K562 (cell line): ENCODE results near the gene PEX10. TPM values are rescaled to one million over a fixed set of nuclear protein-coding genes. Genes with fewer than 3 reads are reported as not detected.

Source experiments
- ATAC-seq: fragments of 200-7000 bp; cut with Tn5 transposase; 3 replicates; pipeline ENCODE4 v1.9.1; 2020; ENCODE audit warnings: moderate library complexity
- BruUV-seq: library from RNA; stranded (reverse); fragments of 400-500 nt; replicated peaks from 2 replicates; lab custom pipeline; 2021; lab: Mats Ljungman, UMichigan
- CTCF ChIA-PET: fragments of 300-600 bp; formaldehyde crosslinking; extraction: SDS; loops from one replicate; lab custom pipeline; 2021; ENCODE audit warnings: low intra/inter-chr PET ratio; lab: Yijun Ruan, JAX
- POLR2A ChIA-PET: fragments of 300-600, 350-650 bp; sonication (Branson Sonifier 250); formaldehyde crosslinking; extraction: SDS; loops from one replicate; lab custom pipeline; 2021; ENCODE audit warnings: antibody characterized with exemption, inconsistent platforms; lab: Yijun Ruan, JAX
- DNase-seq, 4 experiments: peaks; one replicate each; pipeline versions ENCODE4 v3.0.0 to v3.0.0-alpha.2; 2011 to 2018; ENCODE audit warnings: low spot score in 3 of 4, mixed read lengths in 3 of 4; ENCODE audit errors: extremely low read depth in 1 of 4
- FAIRE-seq: peaks from 2 replicates; lab custom pipeline; 2011; peaks lifted over from hg19 to GRCh38; lab: Jason Lieb, UNC
- H2AFZ ChIP-seq: 2 replicates; pipeline ENCODE4 v1.6.0; 2011; ENCODE audit warnings: low read depth, low read length, control low read depth, inconsistent platforms
- H3K27ac ChIP-seq: fragments of 200-600 bp; 3 replicates; pipeline ENCODE4 v1.8.0; 2011; ENCODE audit warnings: low read depth, mild to moderate bottlenecking, control low read depth, inconsistent platforms, low read length, moderate library complexity, mixed read lengths; ENCODE audit errors: extremely low read depth
- H3K27me3 ChIP-seq, 2 experiments: fragments of 300-600 bp in 1 of 2; 2 replicates in 1 of 2; 3 replicates in 1 of 2; pipeline versions ENCODE4 v1.6.0 to v1.8.0; 2011; ENCODE audit warnings: inconsistent platforms in 2 of 2, low read length in 2 of 2, mild to moderate bottlenecking in 1 of 2, mixed read lengths in 1 of 2, moderate library complexity in 1 of 2; ENCODE audit not compliant: control insufficient read depth in 2 of 2, insufficient read depth in 2 of 2
- H3K36me3 ChIP-seq: fragments of 300-600 bp; 3 replicates; pipeline ENCODE4 v1.8.0; 2011; ENCODE audit warnings: mild to moderate bottlenecking, low read length, inconsistent platforms; ENCODE audit not compliant: control insufficient read depth, insufficient read depth
- H3K4me1 ChIP-seq, 2 experiments: fragments of 200-600 bp in 1 of 2; replicated peaks in 1 of 2; 2 replicates in 1 of 2; 3 replicates in 1 of 2; pipeline versions ENCODE4 v1.5.1 to v1.8.0; 2011; ENCODE audit warnings: inconsistent platforms in 2 of 2, low read length in 2 of 2, mild to moderate bottlenecking in 1 of 2, mixed read lengths in 1 of 2, moderate library complexity in 1 of 2; ENCODE audit not compliant: control insufficient read depth in 2 of 2, insufficient read depth in 2 of 2
- H3K4me2 ChIP-seq: 2 replicates; pipeline ENCODE4 v1.6.1; 2011; ENCODE audit warnings: low read length, control low read depth, inconsistent platforms, mixed read lengths; ENCODE audit not compliant: insufficient read depth
- H3K4me3 ChIP-seq: fragments of 200-600 bp; sonication (generic), shearing (Covaris generic); 2 replicates; pipeline ENCODE4 v1.5.1; 2016; ENCODE audit warnings: control low read depth, inconsistent platforms
- H3K79me2 ChIP-seq: fragments of 200-600 bp; 3 replicates; pipeline ENCODE4 v1.8.0; 2011; ENCODE audit warnings: low read length, inconsistent platforms; ENCODE audit not compliant: control insufficient read depth, insufficient read depth
- H3K9ac ChIP-seq, 2 experiments: 2 replicates each; pipeline versions ENCODE4 v1.6.0 to v1.6.1; 2011; ENCODE audit warnings: low read depth in 2 of 2, low read length in 2 of 2, control low read depth in 1 of 2, inconsistent platforms in 1 of 2, mild to moderate bottlenecking in 1 of 2, mixed read lengths in 1 of 2; ENCODE audit not compliant: insufficient read depth in 1 of 2
- H3K9me1 ChIP-seq: one replicate; pipeline ENCODE4 v1.6.0; 2011; ENCODE audit warnings: inconsistent platforms, mild to moderate bottlenecking, low read length, moderate library complexity; ENCODE audit not compliant: control insufficient read depth, insufficient read depth
- H3K9me3 ChIP-seq: replicated peaks from 2 replicates; pipeline ENCODE4 v1.5.1; 2011; ENCODE audit warnings: low read depth, low read length, inconsistent platforms; ENCODE audit not compliant: control insufficient read depth, insufficient read depth
- H4K20me1 ChIP-seq: replicated peaks from 2 replicates; pipeline ENCODE4 v1.6.1; 2011; ENCODE audit warnings: low read length, inconsistent platforms, mixed read lengths; ENCODE audit not compliant: control insufficient read depth, insufficient read depth
- BCL6 ChIP-seq: fragments of 250-450 bp; sonication (Bioruptor Pico); IDR thresholded peaks from 2 replicates; pipeline ENCODE4 v1.4.0; 2020
- FOXA1 ChIP-seq: fragments of 450-650 bp; IDR thresholded peaks from 2 replicates; pipeline ENCODE4 v1.6.1; 2016; ENCODE audit warnings: mild to moderate bottlenecking, borderline replicate concordance
- RBM17 ChIP-seq: fragments of 200-400 bp; formaldehyde crosslinking; IDR thresholded peaks from 2 replicates; pipeline ENCODE4 v1.6.1; 2017; ENCODE audit warnings: low read depth, mild to moderate bottlenecking, low read length, borderline replicate concordance
- WGBS: fragments of 100-300 bp; shearing (Covaris generic); methylation state at CpG from one replicate; pipeline ENCODE4 v1.1.6; 2016; ENCODE audit warnings: low coverage, mixed read lengths; ENCODE audit not compliant: insufficient coverage; ENCODE audit errors: missing lambda C conversion rate; 5-methylcytosine and 5-hydroxymethylcytosine counted together
- in situ Hi-C: fragments of 300-500 bp; cut with MboI; formaldehyde crosslinking; loops from 4 replicates; pipeline ENCODE4 v1.15.0; 2018; ENCODE audit warnings: inconsistent platforms, mixed read lengths
- intact Hi-C: fragments of 100-400 bp; cut with micrococcal nuclease; formaldehyde crosslinking; loops from 2 replicates; pipeline ENCODE4 v1.14.2; 2022
- polyA plus RNA-seq, 8 experiments: library from polyadenylated mRNA; depleted of rRNA in 4 of 8; stranded (reverse) in 5 of 8; unstranded in 3 of 8; fragments of >200 nt; fragmentation: Nextera tagmentation in 2 of 8; fragmentation: Illumina TruSeq in 1 of 8; extraction: Ambion mirVana in 2 of 8; extraction: Trizol in 1 of 8; gene quantifications; 2 replicates each; pipeline versions ENCODE4 v1.2.1 to v1.2.3, GENCODE V29; 2011 to 2014; ENCODE audit warnings: inconsistent platforms in 1 of 8, missing spikeins in 1 of 8
- total RNA-seq, 7 experiments: library from RNA; depleted of rRNA in 6 of 7; stranded (reverse); fragments of >200 nt in 6 of 7; fragmentation: Illumina TruSeq in 2 of 7; extraction: Trizol in 2 of 7; gene quantifications; 2 replicates each; pipeline versions ENCODE4 v1.2.1 to v1.2.3, GENCODE V29; 2011 to 2021; ENCODE audit warnings: low replicate concordance in 1 of 7
- TF ChIP-seq, protein P1 (sequence below), 3 experiments: fragments of 200-800 bp in 1 of 3; sonication (Bioruptor generic) in 1 of 3; sonication (generic) in 1 of 3; formaldehyde crosslinking in 1 of 3; IDR thresholded peaks; 2 replicates each; pipeline versions ENCODE4 v1.6.1 to v1.8.0; 2016 to 2022; ENCODE audit warnings: mild to moderate bottlenecking in 2 of 3, missing compliant biosample characterization in 2 of 3, missing genetic modification characterization in 2 of 3, missing genetic modification reagents in 1 of 3
- TF ChIP-seq, protein P2 (sequence below): fragments of 250-450 bp; sonication (Bioruptor Pico); IDR thresholded peaks from 2 replicates; pipeline ENCODE4 v1.8.0; 2022; ENCODE audit warnings: inconsistent platforms, mild to moderate bottlenecking, moderate library complexity, borderline replicate concordance
- TF ChIP-seq, protein P3 (sequence below), 2 experiments: IDR thresholded peaks; 2 replicates each; pipeline ENCODE4 v1.6.1; 2012; ENCODE audit warnings: improper control_type of control experiment in 2 of 2, low read depth in 2 of 2, low read length in 2 of 2, borderline replicate concordance in 1 of 2
- TF ChIP-seq, protein P4 (sequence below): fragments of 250-450 bp; sonication (Bioruptor Pico); IDR thresholded peaks from 2 replicates; pipeline ENCODE4 v1.4.0; 2020; ENCODE audit warnings: borderline replicate concordance

PEX10 gene
- total and polyA plus RNA-seq, 9 of the 15 experiments (the other 6 are each of a cell fraction or from before 2014, with no cell fraction given): 0.03 to 26.2 (median 8.7) TPM

DNA sequence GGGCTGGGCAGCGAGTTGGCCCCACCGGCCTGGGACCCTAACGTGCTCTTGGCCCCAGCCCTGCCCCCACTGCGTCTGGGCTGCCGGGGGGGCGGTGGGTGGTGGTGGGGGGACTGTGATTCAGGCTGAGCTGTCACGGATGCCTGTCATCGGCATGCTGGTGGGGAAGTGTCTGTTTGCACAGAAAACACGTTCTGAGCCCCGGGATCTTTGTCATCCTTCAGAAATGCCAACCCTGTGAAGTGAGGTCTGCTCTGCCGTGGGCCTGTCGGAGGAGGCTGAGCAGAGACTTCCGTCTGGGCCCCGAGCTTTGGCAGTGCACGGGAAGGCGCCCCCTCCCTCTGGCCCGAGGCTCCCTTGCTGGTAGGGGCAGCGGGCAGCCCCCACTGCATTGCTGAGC lies 39.4 kb upstream of the PEX10 start:
- no peak for DNase-seq
- Histone ChIP-seq H4K20me1 (peaks cover 8% of the 10 kb centered on the region), H3K4me2 (no peak overlapping the region), H3K36me3 (no peaks in the 10 kb centered on the region), H3K27ac (no peak overlapping the region), H3K9me1 (no peaks in the 10 kb centered on the region), H3K79me2 (no peaks in the 10 kb centered on the region), H3K4me3 (no peak overlapping the region), H3K9ac (no peak overlapping the region), H3K9me3 (no peaks in the 10 kb centered on the region), H2AFZ (no peak overlapping the region), H3K4me1 (peaks cover 0 to 74% of the 10 kb centered on the region in 2 experiments; a peak in 3 of 5 replicates), H3K27me3 (peaks cover 21 to 75% of the 10 kb centered on the region in 2 experiments; a peak in 3 of 5 replicates)
- intact Hi-C loops (no loop called here), in situ Hi-C loops (no loop called here)
- CTCF ChIA-PET: no interaction called here
- no peak for FAIRE-seq
- BruUV-seq: no TSS peak
- no peak for ATAC-seq
- 0% methylated on average over 9 of the region's 18 CpGs for WGBS
- POLR2A ChIA-PET: interaction anchor here (0.6 to 0.7 kb wide), 2 partner anchors 70 to 572 kb away, joined by 3 read pairs; no protein-coding TSS in a partner anchor
- TF ChIP-seq, protein P1, sequence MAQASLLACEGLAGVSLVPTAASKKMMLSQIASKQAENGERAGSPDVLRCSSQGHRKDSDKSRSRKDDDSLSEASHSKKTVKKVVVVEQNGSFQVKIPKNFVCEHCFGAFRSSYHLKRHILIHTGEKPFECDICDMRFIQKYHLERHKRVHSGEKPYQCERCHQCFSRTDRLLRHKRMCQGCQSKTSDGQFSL (CRISPR knock-in tag; IDR thresholded peaks at IDR 0.05): no peak
- TF ChIP-seq, protein P1 (tag; IDR thresholded peaks at IDR 0.05): no peak
- TF ChIP-seq BCL6 (CRISPR knock-in tag): no peak
- TF ChIP-seq, protein P2, sequence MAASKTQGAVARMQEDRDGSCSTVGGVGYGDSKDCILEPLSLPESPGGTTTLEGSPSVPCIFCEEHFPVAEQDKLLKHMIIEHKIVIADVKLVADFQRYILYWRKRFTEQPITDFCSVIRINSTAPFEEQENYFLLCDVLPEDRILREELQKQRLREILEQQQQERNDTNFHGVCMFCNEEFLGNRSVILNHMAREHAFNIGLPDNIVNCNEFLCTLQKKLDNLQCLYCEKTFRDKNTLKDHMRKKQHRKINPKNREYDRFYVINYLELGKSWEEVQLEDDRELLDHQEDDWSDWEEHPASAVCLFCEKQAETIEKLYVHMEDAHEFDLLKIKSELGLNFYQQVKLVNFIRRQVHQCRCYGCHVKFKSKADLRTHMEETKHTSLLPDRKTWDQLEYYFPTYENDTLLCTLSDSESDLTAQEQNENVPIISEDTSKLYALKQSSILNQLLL (CRISPR knock-in tag): no peak
- TF ChIP-seq, protein P3, sequence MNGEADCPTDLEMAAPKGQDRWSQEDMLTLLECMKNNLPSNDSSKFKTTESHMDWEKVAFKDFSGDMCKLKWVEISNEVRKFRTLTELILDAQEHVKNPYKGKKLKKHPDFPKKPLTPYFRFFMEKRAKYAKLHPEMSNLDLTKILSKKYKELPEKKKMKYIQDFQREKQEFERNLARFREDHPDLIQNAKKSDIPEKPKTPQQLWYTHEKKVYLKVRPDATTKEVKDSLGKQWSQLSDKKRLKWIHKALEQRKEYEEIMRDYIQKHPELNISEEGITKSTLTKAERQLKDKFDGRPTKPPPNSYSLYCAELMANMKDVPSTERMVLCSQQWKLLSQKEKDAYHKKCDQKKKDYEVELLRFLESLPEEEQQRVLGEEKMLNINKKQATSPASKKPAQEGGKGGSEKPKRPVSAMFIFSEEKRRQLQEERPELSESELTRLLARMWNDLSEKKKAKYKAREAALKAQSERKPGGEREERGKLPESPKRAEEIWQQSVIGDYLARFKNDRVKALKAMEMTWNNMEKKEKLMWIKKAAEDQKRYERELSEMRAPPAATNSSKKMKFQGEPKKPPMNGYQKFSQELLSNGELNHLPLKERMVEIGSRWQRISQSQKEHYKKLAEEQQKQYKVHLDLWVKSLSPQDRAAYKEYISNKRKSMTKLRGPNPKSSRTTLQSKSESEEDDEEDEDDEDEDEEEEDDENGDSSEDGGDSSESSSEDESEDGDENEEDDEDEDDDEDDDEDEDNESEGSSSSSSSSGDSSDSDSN (IDR thresholded peaks at IDR 0.05; ENCODE audit: borderline replicate concordance in 1 of 2, low read depth in 2 of 2, low read length in 2 of 2): 0 out of 4 replicates have a peak, but pooled peaks of 1 of the 2 experiments have one; percentile 21
- no peak for TF ChIP-seq FOXA1
- TF ChIP-seq RBM17: no peak
- TF ChIP-seq, protein P4, sequence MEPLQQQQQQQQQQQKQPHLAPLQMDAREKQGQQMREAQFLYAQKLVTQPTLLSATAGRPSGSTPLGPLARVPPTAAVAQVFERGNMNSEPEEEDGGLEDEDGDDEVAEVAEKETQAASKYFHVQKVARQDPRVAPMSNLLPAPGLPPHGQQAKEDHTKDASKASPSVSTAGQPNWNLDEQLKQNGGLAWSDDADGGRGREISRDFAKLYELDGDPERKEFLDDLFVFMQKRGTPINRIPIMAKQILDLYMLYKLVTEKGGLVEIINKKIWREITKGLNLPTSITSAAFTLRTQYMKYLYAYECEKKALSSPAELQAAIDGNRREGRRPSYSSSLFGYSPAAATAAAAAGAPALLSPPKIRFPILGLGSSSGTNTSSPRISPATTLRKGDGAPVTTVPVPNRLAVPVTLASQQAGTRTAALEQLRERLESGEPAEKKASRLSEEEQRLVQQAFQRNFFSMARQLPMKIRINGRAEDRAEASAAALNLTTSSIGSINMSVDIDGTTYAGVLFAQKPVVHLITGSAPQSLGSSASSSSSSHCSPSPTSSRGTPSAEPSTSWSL: no peak
